ENCODE data around the gene PID1.

Gene PID1

GRCh38 chr2:229150317-229150716, 120.8 kb downstream of the PID1 start:
- Mint-ChIP-seq H3K4me1 (no peaks in the 10 kb centered on the region), H3K36me3 (no peaks in the 10 kb centered on the region), H3K4me3 (no peak overlapping the region)

GRCh38 chr2:229141424-229142025, 129.6 kb downstream of the PID1 start:
- no peaks in the 10 kb centered on the region for H3K4me1 Mint-ChIP-seq
- no peak for ATAC-seq
- peaks cover 6% of the 10 kb centered on the region for H3K9me3 Mint-ChIP-seq
- H3K27me3 Mint-ChIP-seq: no peaks in the 10 kb centered on the region
- no peak overlapping the region for H3K27ac Mint-ChIP-seq
- no peaks in the 10 kb centered on the region for H3K36me3 Mint-ChIP-seq
- no peak overlapping the region for H3K4me3 Mint-ChIP-seq

More at GRCh38 chr2:229150317-229150716, 120.8 kb downstream of the PID1 start:
- H3K27me3 Mint-ChIP-seq: no peaks in the 10 kb centered on the region
- no peak overlapping the region for H3K27ac Mint-ChIP-seq
- H3K9me3 Mint-ChIP-seq: no peaks in the 10 kb centered on the region
- no peak for ATAC-seq

- no peaks in the 10 kb centered on the region for H3K27me3 Mint-ChIP-seq
- H3K36me3 Mint-ChIP-seq: no peaks in the 10 kb centered on the region
- no peak for ATAC-seq
- no peak overlapping the region for H3K27ac Mint-ChIP-seq
- no peak overlapping the region for H3K4me3 Mint-ChIP-seq
- H3K9me3 Mint-ChIP-seq: no peaks in the 10 kb centered on the region
- H3K4me1 Mint-ChIP-seq: no peaks in the 10 kb centered on the region
These were observed 133.4 kb downstream of the PID1 start for GRCh38 chr2:229137639-229138038.

DNA sequence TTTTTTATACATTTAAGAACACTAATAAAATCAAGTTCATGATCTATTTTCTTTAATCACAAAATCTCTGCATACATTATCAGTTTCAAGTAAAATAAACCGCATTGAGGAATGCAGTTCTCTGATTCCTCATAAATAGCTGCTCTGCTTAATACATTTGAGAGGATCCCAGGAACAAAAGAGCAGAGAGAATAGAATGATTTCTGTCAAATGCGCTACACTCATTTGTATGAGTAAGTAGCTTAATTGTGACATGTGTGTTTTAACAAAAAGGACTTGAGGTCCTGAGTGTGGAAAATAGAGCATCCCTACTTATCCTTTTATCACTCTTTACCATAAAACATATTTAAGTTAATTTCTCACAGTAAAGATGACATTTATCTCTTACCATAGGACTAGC, 134.0 kb downstream of the PID1 start:
- Mint-ChIP-seq H3K27ac (no peak overlapping the region), H3K4me1 (no peaks in the 10 kb centered on the region), H3K4me3 (no peak overlapping the region), H3K9me3 (no peaks in the 10 kb centered on the region), H3K27me3 (no peaks in the 10 kb centered on the region), H3K36me3 (no peaks in the 10 kb centered on the region)
- ATAC-seq: no peak

GRCh38 chr2:229133155-229133772, 137.8 kb downstream of the PID1 start:
- Mint-ChIP-seq H3K36me3 (no peaks in the 10 kb centered on the region), H3K27me3 (no peaks in the 10 kb centered on the region), H3K27ac (no peak overlapping the region), H3K9me3 (no peaks in the 10 kb centered on the region), H3K4me3 (no peak overlapping the region), H3K4me1 (no peaks in the 10 kb centered on the region)
- ATAC-seq: no peak

DNA sequence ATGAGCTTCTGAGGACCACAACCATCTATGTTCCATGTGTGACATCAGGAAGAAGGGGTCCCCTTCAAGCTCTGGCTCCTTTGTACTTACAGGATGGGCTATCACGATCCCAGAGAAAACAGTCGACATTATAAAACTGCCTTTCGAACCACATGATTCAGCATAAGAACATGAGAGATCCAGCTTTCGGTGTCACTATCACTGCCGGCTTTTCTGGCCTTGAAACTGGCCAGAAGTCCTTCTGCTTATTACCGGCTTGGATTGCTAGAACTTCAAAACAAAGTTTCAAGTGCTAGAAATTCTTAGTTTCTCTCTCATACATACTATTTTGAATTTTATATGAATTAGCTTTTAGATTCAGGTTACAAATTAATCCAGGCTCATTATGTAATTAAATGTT, 138.9 kb downstream of the PID1 start:
- Mint-ChIP-seq H3K27ac (no peak overlapping the region), H3K4me1 (no peaks in the 10 kb centered on the region), H3K4me3 (no peak overlapping the region), H3K36me3 (no peaks in the 10 kb centered on the region), H3K27me3 (no peaks in the 10 kb centered on the region), H3K9me3 (no peaks in the 10 kb centered on the region)
- ATAC-seq: no peak

GRCh38 chr2:229130522-229130921, 140.6 kb downstream of the PID1 start:
- Mint-ChIP-seq H3K36me3 (no peaks in the 10 kb centered on the region), H3K4me3 (no peak overlapping the region), H3K9me3 (no peaks in the 10 kb centered on the region), H3K4me1 (no peaks in the 10 kb centered on the region), H3K27me3 (no peaks in the 10 kb centered on the region), H3K27ac (no peak overlapping the region)
- ATAC-seq: no peak

GRCh38 chr2:229129738-229130371, 141.2 kb downstream of the PID1 start:
- no peak overlapping the region for H3K4me3 Mint-ChIP-seq
- H3K27ac Mint-ChIP-seq: no peak overlapping the region
- H3K27me3 Mint-ChIP-seq: no peaks in the 10 kb centered on the region
- H3K4me1 Mint-ChIP-seq: no peaks in the 10 kb centered on the region
- ATAC-seq: no peak
- H3K9me3 Mint-ChIP-seq: no peaks in the 10 kb centered on the region
- no peaks in the 10 kb centered on the region for H3K36me3 Mint-ChIP-seq

- Mint-ChIP-seq H3K4me1 (no peaks in the 10 kb centered on the region), H3K4me3 (no peak overlapping the region), H3K27me3 (no peaks in the 10 kb centered on the region), H3K36me3 (no peaks in the 10 kb centered on the region), H3K27ac (no peak overlapping the region), H3K9me3 (peaks cover 2% of the 10 kb centered on the region)
- no peak for ATAC-seq
These were observed 143.6 kb downstream of the PID1 start for GRCh38 chr2:229127471-229127870.

GRCh38 chr2:229126066-229126465, 145.0 kb downstream of the PID1 start:
- no peaks in the 10 kb centered on the region for H3K27me3 Mint-ChIP-seq
- peaks cover 2% of the 10 kb centered on the region for H3K9me3 Mint-ChIP-seq
- no peaks in the 10 kb centered on the region for H3K4me1 Mint-ChIP-seq
- no peak overlapping the region for H3K4me3 Mint-ChIP-seq
- no peak overlapping the region for H3K27ac Mint-ChIP-seq
- H3K36me3 Mint-ChIP-seq: no peaks in the 10 kb centered on the region
- no peak for ATAC-seq

GRCh38 chr2:229124136-229124535, 147.0 kb downstream of the PID1 start:
- Mint-ChIP-seq H3K36me3 (no peaks in the 10 kb centered on the region), H3K27ac (no peak overlapping the region), H3K4me3 (no peak overlapping the region), H3K9me3 (peaks cover 2% of the 10 kb centered on the region), H3K4me1 (no peaks in the 10 kb centered on the region), H3K27me3 (no peaks in the 10 kb centered on the region)
- no peak for ATAC-seq

DNA sequence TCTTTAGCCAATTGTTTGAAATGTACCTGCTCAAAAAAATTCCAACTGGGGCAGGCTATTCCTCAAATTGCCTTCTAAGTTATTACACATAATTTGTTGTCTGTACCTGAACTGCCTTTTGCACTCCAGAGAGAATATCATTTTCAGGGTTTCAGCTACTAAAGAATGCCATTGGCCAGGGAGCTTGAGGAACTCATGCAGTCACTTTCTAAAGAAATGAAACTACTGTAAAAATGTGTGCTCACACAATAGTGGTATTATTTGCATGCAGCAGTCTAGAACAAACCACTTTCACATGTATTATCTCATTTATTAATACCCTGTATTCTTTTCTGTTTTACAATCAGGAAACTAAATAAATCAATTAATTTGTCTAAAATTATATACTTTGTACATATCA, 152.2 kb downstream of the PID1 start:
- Mint-ChIP-seq H3K4me3 (no peak overlapping the region), H3K36me3 (no peaks in the 10 kb centered on the region), H3K27me3 (no peaks in the 10 kb centered on the region), H3K27ac (no peak overlapping the region), H3K9me3 (peaks cover 4% of the 10 kb centered on the region), H3K4me1 (no peaks in the 10 kb centered on the region)
- no peak for ATAC-seq

- Mint-ChIP-seq H3K27me3 (no peaks in the 10 kb centered on the region), H3K36me3 (no peaks in the 10 kb centered on the region), H3K9me3 (peaks cover 5% of the 10 kb centered on the region), H3K4me1 (no peaks in the 10 kb centered on the region), H3K4me3 (no peak overlapping the region), H3K27ac (no peak overlapping the region)
- ATAC-seq: no peak
These were observed 152.8 kb downstream of the PID1 start for GRCh38 chr2:229118336-229118735.

DNA sequence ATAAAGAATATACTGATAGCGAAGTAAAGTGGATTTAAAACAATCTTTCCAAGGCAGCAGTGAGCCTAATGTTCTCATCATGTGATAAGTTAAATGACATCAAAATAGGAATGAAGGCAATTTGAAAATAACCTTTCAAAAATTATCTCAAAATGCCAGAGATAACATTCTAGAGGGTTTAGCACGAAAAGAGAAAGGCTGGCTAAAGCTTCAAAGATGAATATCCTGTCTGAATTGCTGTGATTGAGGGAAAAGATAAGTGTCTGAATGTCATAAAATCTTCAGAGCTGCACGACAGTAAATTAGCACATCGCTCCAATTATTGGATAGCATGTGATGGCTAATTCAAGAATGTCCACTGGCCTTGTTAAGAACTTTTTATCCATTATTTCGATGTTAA, 159.3 kb downstream of the PID1 start:
- no peak overlapping the region for H3K4me3 Mint-ChIP-seq
- no peak overlapping the region for H3K27ac Mint-ChIP-seq
- H3K4me1 Mint-ChIP-seq: no peaks in the 10 kb centered on the region
- H3K27me3 Mint-ChIP-seq: no peaks in the 10 kb centered on the region
- no peak for ATAC-seq
- H3K9me3 Mint-ChIP-seq: peaks cover 7% of the 10 kb centered on the region
- H3K36me3 Mint-ChIP-seq: no peaks in the 10 kb centered on the region

GRCh38 chr2:229109195-229109594, 161.9 kb downstream of the PID1 start:
- H3K27me3 Mint-ChIP-seq: no peaks in the 10 kb centered on the region
- ATAC-seq: no peak
- H3K9me3 Mint-ChIP-seq: peaks cover 8% of the 10 kb centered on the region
- no peak overlapping the region for H3K27ac Mint-ChIP-seq
- H3K4me3 Mint-ChIP-seq: no peak overlapping the region
- no peaks in the 10 kb centered on the region for H3K4me1 Mint-ChIP-seq
- H3K36me3 Mint-ChIP-seq: no peaks in the 10 kb centered on the region

- Mint-ChIP-seq H3K36me3 (no peaks in the 10 kb centered on the region), H3K27me3 (no peaks in the 10 kb centered on the region), H3K4me1 (no peaks in the 10 kb centered on the region), H3K27ac (no peak overlapping the region), H3K4me3 (no peak overlapping the region), H3K9me3 (peaks cover 5% of the 10 kb centered on the region)
- no peak for ATAC-seq
These were observed 163.5 kb downstream of the PID1 start for GRCh38 chr2:229107601-229108000.
